Dermis microvascular lymphatic vessel endothelial cell (primary cell): ENCODE data around the gene CLIC6. TPM values are rescaled to one million over a fixed set of nuclear protein-coding genes. Genes with fewer than 3 reads are reported as not detected.

Experiments
- DNase-seq, 2 donors: peaks; one replicate each; pipeline versions ENCODE4 v3.0.0 to v3.0.0-alpha.2; 2010; ENCODE audit warnings: low read depth in 2 of 2
- total RNA-seq: library from RNA; depleted of rRNA; stranded (reverse); fragments of >200 nt; gene quantifications from 2 replicates; pipeline ENCODE4 v1.2.1, GENCODE V29; 2014

Gene CLIC6
- total RNA-seq, 1 donor from 2014 or later = not detected

- DNase-seq = no peak
Measured at GRCh38 chr21:34724131-34724856, 55.5 kb downstream of the CLIC6 start.

DNA sequence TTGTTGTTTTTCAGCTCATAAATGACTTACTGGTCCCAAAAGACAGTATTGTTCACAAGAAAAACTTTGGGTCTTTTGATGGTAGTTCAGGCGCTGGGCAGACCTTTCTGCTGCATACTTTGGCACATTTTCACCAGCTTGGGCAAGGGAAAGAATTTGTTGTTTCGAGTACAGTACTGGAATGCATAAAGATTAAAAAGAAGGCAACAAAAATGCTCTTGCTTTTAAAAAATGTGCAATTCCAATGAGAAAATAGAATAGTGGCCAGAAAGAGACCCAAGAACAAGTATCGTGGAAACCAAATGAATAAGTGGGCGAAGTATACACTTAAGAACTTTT is 56.0 kb downstream of the CLIC6 start:
- DNase-seq = no peak

- DNase-seq = no peak
Measured at GRCh38 chr21:34726627-34727337, 58.0 kb downstream of the CLIC6 start.

DNA sequence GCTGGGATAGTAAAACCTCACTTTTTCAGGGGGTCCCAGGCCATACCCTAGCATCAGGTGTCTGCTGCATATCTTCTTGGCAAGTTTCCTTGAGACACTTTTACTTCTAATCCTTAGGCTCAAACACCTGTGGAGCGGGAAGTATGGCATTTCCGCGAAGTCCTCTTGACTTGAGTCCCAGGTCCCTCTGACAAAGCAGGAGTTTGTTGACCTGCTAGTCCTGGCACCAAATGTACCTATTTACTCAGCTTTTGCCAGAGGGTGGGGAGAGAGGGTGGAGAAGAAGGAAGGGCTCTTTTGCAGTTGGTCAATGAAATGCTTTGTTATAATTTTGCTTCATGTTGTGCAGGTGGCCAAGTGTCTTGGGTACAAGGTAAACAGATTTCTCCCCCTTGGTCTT is 59.7 kb downstream of the CLIC6 start:
- no peak for DNase-seq

- no peak for DNase-seq
Measured at GRCh38 chr21:34730194-34730593, 61.4 kb downstream of the CLIC6 start.

DNA sequence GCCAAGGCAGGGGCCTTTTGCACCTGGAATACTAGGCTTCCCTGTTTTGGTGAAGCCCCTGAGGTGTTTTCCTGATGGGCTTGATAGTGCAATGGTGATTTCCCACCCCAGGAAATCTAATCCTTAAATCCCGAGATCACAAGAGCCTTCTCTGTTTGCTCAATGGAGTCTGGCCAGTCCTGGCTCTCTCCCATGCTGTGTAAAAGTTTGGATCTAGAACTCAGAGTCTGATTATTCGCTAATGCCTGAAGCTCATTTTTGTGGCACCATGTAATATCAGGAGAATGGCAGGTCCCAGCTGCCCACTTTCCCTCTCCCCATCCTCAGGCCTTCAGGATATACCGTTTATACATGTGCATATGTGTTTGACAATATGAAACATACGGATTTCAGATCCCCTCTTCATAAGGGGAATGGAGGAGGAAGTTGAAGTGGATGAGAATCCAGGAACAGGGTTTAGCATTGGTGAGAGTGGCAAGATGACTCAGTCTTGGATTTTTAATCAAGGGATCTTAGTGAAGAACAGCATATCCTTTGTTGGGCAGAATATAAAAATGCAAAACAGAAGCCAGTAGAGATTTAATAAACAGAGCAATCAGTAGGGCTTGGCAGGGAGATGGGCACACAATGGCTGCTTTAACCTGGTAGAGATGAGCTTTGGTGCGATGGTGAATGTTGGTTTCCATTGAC is 62.1 kb downstream of the CLIC6 start:
- DNase-seq = no peak

DNA sequence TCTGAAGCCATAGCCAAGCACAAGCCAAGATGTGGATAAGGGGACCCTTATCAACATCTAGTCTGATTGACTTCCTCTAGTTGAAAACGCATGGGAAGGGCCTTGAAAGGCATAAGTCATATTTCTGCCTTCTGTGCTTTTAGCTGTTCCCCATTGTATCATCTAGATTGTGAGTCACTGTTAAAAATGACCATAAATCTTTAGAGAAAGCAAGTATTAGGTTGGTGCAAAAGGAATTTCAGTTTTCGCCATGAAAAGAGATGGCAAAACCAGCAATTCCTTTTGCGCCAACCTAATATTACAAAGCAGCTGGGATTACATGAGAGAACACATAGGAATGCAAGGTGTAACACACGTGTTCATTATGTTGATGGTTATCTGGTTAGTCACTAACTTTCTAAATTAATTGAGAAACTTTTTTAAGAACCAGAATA is 63.6 kb downstream of the CLIC6 start:
- no peak for DNase-seq

DNA sequence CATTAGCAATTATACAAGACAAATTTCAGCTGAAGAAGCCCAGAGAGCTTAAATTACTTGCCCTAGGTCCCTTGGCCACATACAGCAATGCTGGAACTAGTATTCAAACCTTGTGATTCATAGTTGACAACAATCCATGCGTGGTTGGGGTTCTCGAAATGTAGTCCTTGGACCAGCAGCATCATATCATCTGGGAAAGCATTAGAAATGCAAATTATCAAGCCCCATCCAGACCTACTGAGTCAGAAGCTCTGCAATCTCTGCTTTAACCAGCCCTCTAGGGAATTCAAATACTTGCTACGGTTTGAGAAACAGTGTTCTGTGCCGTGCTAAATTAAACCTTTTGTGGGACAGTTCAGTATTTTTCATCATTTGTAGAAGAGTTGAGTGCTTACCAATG is 65.1 kb downstream of the CLIC6 start:
- no peak for DNase-seq

- no peak for DNase-seq
Measured at GRCh38 chr21:34734696-34735095, 65.9 kb downstream of the CLIC6 start.

DNA sequence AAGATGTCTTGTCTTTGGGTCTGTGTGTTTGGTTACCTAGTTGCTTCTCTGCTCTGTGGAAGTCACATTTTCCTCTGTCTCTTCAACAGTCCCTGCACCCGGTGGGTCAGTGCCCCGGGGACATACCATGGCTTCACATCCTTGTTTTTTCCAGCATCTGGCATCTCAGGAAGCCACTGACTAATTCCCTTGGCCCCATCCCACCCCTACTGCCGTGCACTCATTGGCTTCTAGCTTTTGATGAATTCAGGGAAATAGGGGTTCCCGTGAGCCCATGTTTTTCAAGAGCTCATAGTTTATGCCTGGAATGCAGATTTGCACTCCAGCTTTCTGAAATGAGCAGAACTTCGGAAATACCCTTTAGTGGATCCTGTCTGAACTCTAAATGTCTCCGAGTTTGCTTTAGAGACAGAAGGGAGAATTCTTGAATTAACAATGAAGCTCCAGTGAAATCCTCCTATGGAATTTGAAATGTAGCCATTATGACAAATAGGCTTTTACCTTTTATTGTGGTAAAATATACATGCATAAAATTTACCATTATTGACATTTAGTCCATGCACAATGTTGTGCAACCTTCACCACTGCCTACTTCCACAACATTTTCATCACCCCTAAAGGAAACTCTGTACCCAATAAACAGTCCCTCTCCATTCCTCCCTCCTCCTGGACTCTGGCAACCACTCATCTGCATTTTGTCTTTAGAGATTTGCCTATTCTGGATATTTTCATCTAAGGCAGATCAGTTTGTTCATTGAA is 67.5 kb downstream of the CLIC6 start:
- peak; percentile 12 to 33 for DNase-seq

GRCh38 chr21:34737115-34737514 is 68.3 kb downstream of the CLIC6 start:
- no peak for DNase-seq

GRCh38 chr21:34740198-34740597 is 71.4 kb downstream of the CLIC6 start:
- no peak for DNase-seq

DNA sequence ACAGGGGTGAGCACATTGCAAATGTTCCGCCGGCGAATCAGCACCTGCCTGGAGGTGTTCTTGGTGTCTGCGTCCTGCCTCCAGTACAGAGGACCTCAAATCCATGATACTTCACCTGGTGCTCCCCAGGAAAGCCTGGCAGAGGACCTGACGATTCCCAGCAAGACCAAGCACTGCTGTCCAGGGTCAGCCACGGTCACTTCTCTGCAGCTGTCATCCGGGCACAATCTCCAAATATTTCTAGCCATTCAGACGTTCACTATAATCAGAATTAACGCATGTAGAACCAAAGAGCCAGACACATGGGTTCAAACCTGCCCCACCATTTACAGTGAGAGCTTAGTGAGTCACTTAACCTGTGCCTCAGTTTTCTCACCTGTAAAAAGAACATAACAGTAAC is 74.5 kb downstream of the CLIC6 start:
- DNase-seq = no peak

GRCh38 chr21:34743831-34744230 is 75.0 kb downstream of the CLIC6 start:
- no peak for DNase-seq

- no peak for DNase-seq
Measured at GRCh38 chr21:34744801-34745200, 76.0 kb downstream of the CLIC6 start.

DNA sequence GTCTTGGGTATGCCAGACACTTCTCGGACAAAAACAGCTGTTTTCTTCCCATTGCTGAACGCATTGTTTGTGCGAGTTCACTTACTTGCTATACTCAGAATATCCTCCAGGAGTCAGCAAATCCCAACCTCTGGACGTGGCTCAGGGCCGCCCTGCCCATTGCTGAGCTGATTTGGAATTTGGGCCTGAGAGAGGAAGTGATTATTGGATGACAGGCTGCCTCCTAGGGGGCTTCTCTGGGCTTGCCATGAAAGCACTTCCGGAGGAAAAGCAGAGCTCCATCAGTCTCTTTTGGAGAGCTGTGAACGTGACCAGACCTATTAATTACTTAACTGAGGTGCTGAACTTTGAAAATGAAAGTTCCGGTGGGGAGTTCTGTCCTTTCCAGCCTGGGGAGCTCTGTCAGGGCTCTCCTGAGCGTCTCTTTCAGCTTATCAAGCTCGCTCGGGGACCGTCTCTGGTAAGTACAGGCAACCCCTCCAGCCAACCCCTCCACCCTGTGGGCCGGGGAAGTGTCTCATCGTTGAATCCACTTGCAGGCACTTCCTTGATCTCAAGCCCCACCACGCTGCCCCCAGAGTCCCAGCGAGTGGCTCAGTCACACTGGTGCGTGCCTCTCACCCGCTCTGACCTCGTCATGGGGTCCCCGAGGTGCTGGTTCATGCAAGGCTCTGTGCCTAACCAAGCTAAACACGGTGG is 76.9 kb downstream of the CLIC6 start:
- peak; percentile 50 to 74 for DNase-seq

DNA sequence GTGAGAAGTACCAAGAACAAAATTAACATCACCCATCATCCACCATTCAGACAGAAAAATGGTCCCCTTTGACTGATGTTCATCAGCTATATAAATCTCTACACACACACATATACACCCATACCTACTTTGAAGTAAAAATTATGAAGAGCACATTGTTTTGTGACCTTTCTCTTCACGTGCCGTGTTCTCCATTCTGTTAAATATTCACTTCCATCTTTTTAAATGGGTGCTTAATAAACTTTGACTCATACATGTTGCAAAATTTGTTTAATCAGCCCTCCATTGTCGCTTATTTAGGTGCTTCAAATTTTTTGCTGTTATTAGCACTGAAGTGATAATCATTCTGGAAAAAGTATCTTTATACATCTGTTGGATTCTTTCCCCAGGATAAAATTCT is 80.1 kb downstream of the CLIC6 start:
- no peak for DNase-seq

GRCh38 chr21:34754690-34755647 is 86.2 kb downstream of the CLIC6 start:
- no peak for DNase-seq

DNA sequence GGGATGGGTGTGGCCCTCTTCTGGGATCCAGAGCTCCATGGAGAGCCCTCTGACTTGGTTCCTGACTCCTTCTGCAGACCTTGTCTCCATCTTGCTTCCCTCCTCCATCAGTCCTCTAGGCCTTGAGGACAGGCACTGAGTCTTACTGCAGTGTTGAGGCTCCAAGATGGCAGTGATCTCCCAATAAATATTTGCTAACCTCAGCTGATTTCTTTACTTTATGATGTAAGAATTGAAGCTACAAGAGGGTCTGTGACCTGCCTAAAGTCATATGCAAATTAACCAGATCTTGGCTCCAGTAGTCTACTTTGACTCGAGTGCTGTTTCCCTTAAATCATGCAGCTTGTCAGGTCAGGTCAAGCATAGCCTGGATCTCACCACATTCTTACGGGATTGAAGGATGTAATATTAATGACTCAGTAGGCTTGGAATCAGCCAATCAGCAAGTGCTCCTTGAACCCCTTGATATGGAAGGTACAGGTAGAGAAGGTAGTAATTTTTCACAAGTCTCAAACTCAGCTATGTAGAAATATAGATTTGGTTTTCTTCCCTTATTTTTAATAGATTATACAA is 93.0 kb downstream of the CLIC6 start:
- DNase-seq = no peak

GRCh38 chr21:34762786-34763185 is 94.0 kb downstream of the CLIC6 start:
- no peak for DNase-seq
